Left forelimb (tissue), 1 donor: ENCODE measurements around the gene CD300LG.
"Not testable (repeated sequence)": the region's sequence is repeated elsewhere in the genome, so short reads cannot be mapped to it uniquely, and the experiment has no call there.

Experiments
- DNase-seq: peaks from one replicate; pipeline ENCODE4 v3.0.0-alpha.2; 2018; ENCODE audit warnings: low spot score

CD300LG gene

GRCh38 chr17:43846963-43847371 lies at the start of gene CD300LG:
Gene CD300LG (plus strand): TSS chr17:43847176. CDS start chr17:43847217, 41 bp downstream.
- DNase-seq, result no peak

DNA sequence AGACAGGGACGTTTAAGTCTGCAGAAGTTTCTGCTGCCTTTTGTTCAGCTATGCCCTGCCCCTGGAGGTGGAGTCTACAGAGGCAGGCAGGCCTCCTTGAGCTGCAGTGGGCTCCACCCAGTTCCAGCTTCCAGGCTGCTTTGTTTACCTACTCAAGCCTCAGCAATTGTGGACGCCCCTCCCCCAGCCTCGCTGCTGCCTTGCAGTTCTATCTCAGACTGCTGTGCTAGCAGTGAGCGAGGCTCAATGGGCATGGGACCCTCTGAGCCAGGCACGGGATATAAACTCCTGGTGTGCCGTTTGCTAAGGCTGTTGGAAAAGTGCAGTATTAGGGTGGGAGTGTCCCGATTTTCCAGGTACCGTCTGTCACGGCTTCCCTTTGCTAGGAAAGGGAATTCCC lies 49.0 kb upstream of the CD300LG start:
- DNase-seq, result not testable (repeated sequence)

- DNase-seq, result no peak
These were observed 47.9 kb upstream of the CD300LG start for GRCh38 chr17:43799047-43799446.

- DNase-seq, result no peak
These were observed 46.2 kb upstream of the CD300LG start for GRCh38 chr17:43800736-43801135.

- DNase-seq, result no peak
These were observed 45.1 kb upstream of the CD300LG start for GRCh38 chr17:43801844-43802243.

DNA sequence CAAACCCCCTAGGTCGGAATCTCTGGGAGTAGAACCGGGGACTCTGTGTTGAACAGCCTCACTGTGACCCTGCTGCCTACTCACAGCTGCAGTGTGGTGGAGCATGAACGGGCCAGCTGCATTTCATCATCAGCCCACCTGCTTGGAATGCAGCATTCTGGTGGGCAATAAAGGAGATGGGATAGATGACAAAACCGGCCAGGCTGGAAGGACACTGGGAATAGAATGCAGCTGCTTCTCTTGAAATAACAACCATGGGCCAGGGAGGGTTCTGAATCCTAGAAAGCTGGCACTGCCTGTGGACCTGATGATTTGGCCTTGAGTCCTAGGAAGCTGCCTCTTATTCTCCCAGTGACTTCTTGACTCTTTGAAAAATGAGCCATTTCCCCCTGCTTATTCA lies 43.2 kb upstream of the CD300LG start:
- no peak for DNase-seq

DNA sequence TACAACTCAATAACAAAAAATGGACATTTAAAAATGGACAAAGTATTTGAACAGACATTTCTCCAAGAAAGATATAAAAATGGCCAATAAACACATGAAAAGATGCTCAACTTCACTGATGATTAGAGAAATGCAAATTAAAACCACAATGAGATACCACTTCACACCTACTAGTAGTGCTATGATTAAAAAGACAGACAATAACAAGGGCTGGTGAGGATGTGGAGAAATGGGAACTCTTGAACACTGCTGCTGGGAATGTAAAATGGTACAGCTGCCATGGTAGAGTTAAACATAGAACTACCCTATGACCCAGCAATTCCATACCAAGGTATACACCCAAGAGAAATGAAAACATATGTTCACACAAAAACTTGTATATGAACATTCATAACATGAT lies 41.9 kb upstream of the CD300LG start:
- no peak for DNase-seq

GRCh38 chr17:43808076-43808475 lies 38.9 kb upstream of the CD300LG start:
- no peak for DNase-seq

GRCh38 chr17:43809121-43809520 lies 37.9 kb upstream of the CD300LG start:
- DNase-seq, result no peak

- DNase-seq, result no peak
These were observed 36.7 kb upstream of the CD300LG start for GRCh38 chr17:43810226-43810715.

DNA sequence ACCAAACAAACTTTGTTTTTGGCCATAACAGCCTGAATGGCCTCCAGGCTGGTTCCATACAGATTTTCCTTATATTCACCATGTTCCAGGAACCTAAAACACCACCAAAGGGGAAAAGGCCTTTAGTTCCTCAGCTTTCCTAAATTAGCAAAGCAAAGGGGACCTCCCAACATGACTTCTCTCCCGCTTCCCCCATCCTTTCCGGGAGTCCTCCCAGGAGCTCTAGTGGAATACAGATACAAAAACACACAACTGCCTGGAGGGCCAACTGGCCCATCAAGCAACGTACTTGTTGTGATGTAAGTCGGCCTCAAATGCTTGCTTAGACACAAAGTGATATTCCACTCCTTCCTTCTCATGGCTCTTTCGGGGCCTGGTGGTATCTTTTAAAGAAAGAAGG lies 36.2 kb upstream of the CD300LG start:
- no peak for DNase-seq

GRCh38 chr17:43812396-43813265 lies 34.3 kb upstream of the CD300LG start:
- DNase-seq, result no peak

DNA sequence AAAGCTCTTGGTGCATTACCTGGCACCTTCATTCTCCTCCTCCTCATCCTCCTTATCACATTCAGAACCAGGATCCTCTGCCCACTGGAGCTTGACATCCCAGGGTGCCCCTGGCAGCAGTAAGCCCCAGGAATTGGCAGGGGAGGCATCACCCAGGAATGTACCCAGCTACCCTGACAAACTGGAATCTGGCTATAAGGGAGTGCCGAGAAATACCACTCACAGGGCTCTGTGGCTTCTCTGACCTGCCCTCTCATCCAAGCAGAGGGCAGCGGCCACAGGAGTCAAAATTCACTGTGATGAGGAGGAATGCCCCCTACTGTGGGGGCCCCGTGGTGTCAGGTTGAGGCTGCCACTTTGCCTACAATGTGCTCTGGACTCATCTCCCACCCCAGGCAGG lies 33.6 kb upstream of the CD300LG start:
- no peak for DNase-seq

GRCh38 chr17:43814026-43814425 lies 33.0 kb upstream of the CD300LG start:
- no peak for DNase-seq

GRCh38 chr17:43814714-43815113 lies 32.3 kb upstream of the CD300LG start:
- no peak for DNase-seq

- DNase-seq, result no peak
These were observed 30.3 kb upstream of the CD300LG start for GRCh38 chr17:43816336-43817320.

DNA sequence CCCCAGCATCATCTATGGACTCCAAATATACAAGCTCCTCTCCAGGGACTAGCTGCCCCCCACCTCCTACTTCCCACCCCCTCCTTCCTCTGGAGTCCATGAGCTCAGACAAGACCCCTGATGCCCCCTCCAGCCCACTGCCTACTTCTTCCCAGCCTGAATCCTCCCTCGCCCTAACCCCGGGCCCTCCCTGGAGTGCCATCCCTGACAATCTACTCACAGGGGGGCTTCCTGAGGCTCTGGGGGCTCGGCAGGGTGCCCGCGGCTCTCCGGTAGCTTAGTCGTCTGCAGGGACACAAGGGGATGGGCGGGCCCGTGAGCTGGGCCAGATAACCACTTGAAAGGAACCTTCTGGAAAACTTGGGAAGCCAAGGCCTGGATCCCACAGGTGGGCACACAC lies 29.1 kb upstream of the CD300LG start:
- no peak for DNase-seq

DNA sequence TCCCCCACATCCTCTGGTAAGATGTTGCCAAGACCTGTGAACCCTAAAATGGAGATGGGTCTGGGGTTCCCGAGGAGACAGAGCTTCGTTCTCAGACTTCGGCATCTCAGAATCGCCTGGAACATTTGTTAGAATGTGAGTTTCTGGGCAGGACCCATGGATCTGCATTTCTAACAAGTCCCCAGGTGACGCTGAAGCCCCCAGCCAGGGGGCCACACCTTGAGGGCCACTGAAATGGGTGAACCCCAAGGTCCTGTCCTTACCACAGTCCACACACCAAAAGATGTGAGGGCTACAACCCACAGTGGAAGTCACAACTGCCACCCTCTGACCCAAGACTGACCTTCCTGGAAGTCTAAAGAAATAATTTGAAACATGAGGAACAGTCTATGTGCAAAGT lies 28.0 kb upstream of the CD300LG start:
- no peak for DNase-seq

DNA sequence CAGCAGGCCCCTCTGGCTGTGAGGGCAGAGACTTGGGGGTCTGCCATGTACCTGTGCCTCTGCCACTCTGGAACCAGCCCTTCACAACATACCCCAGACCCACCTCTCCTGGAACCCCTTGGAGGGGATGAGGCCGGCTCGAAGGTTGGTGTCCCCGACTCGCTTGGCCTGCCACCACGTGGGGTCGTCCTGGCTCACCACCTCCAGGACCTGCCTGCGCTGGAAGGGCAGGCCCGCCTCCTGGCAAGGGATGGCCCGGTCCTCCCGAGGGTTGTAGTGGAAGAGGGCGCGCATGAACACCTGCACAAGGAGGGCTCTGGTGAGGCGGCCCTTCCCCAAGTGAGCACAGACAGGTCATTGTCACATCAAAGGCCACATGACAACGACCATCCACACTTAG lies 26.2 kb upstream of the CD300LG start:
- no peak for DNase-seq

- DNase-seq, result no peak
These were observed 24.3 kb upstream of the CD300LG start for GRCh38 chr17:43822570-43823190.

GRCh38 chr17:43823350-43824084 lies 23.5 kb upstream of the CD300LG start:
- DNase-seq, result no peak
